ENCODE data around the gene RAPGEF2.
"Not testable (repeated sequence)": the region's sequence is repeated elsewhere in the genome, so short reads cannot be mapped to it uniquely, and the experiment has no call there.

Gene RAPGEF2

DNA sequence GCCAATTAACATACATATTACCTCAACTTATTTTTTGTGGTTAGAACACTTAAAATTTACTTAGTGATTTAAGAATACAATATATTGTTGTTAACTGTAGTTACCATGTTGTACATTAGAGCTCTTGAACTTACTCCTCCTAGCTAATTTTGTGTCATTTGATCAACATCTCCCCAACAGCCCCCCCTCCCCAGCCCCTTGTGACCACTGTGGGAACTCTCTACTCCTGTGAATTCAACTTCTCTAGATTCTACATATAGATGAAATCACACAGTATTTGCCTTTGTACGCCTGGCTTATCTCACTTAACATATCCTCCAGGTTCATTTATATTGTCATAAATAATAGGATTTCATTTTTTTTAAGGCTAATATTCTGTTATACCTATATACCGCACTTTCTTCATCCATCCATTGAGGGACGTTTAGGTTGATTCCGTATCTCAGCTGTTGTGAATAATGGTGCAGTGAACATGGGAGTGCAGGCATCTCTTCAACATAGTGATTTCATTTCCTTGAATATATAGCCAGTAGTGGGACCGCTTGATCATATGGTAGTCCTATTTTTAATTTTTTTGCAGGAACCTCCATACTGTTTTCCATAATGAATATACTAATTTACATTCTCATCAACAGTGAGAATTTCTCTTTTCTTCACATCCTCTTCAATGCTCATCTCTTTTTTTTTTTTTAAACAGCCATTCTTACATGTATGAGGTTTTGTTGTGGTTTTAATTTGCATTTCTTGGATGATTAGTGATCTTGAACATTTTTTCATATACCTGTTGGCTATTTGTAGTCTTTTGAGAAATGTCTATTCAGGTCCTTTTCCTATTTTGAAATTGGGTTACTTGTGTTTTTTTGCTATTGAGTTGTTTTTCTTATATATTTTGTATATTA, 66.8 kb downstream of the RAPGEF2 start:
- no peak for DNase-seq

DNA sequence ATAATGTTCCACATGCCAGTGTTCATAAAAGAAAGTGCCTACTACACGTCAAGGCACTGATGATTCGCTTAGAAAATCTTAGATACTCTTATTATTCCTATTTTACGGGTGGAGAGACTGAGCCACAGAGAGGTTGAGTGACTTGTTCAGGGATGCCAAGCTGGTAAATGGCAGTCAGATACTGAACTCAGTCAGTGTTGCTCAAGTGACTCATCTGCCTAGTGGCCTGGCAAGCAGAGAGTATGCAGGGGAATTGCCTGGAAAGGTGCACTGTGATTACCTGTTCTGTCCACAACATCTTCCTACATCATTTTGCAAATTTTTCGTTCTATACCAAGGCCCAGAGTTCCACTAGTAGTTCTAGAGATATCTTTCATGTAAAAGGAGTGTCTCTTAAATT, 68.4 kb downstream of the RAPGEF2 start:
- DNase-seq: no peak

DNA sequence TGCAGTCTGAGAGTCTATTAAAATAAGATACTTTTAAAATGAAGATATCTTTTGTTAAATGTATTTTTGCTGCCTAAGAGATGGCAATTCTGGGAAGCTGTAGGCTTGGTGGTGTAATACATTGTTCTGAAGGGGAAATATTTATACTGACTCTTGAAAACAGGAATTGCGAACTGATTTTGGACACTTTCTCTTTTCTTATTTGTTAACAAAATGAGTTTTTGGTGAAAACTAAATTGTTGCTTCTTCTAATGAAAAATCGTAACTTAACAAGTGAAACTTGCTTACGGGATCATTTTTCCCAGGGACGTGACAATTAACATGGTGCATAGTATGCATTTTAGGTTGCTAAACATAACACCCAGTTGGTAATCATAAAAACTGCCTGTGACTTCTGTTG, 71.0 kb downstream of the RAPGEF2 start:
- DNase-seq: no peak

DNA sequence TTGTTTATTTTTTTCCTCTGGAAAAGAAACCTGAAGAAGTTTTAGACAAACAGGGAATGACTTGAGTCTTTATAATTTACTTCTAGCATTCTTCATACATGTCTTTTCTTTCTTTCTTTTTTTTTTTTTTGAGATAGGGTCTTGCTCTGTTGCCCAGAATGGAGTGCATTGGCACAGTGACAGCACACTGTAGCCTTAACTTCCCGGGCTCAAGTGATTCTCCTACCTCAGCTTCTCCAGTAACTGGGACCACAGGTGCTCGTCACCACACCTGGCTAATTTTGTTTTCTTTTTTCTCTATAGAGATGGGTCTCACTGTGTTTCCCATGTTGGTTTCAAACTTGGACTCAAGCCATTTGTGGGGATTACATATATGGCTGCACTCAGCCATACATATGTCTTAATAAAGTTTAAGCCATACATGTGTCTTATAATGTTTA, 71.8 kb downstream of the RAPGEF2 start:
- DNase-seq: no peak

DNA sequence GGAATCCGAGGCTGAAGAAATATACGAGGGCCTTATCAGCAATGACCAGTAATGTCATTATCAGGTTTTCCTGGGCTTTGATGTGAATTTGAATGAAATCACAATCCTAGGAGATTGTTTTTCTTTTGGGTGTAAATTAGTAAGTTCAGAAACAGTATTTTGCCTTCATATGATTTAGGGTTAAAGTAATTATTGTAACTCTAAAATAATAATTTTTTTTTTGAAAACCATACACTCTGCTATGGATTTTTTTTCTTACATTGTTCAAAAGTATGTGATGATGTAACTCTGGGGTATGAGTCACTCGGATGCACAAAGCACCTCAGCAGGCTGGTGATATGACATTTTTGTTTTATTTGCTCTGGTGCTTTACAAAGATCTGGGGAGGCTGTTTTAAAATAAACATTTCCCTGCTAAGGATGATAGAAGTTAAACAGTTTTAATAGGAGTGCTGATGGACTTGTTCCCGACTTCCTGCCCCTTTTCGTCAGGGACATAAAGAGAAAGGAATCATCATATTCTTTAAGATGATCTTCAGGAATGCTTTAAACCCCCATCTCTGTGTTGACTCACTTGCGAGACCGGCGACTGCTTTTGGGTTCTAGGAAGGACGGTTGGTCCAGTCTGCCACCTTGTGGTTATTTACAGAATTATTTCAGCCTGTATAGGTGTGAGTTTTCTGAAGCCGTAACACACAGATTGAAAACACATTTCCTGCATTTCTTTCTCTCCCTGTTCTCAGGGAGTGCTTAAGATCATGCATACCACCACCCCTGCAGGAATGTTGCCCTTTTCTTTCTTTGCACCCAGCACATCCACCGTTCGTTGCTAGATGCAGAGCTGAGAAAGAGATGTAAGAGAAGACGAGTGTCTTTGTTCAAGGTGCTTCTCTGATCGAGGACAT, 72.5 kb downstream of the RAPGEF2 start:
- DNase-seq: peak; percentile 94

DNA sequence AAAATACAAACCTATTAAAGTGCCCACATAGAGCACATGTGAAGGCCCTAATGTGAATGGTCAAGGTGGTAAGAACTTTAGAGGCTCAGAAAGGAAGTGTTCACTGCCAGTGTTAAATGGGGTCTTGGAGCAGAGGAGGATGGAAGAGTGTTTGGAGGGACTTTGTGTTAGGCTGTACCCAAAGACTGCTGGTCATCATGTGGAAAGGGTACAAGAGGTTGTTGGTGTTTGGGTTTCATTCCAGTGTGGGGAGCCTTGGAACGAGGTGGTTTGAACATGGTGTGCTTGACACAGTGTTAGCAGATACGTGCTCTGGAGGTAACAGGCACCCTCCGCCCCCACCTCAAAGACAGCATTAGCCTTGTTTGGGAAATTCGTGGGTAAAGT, 73.1 kb downstream of the RAPGEF2 start:
- DNase-seq: no peak

DNA sequence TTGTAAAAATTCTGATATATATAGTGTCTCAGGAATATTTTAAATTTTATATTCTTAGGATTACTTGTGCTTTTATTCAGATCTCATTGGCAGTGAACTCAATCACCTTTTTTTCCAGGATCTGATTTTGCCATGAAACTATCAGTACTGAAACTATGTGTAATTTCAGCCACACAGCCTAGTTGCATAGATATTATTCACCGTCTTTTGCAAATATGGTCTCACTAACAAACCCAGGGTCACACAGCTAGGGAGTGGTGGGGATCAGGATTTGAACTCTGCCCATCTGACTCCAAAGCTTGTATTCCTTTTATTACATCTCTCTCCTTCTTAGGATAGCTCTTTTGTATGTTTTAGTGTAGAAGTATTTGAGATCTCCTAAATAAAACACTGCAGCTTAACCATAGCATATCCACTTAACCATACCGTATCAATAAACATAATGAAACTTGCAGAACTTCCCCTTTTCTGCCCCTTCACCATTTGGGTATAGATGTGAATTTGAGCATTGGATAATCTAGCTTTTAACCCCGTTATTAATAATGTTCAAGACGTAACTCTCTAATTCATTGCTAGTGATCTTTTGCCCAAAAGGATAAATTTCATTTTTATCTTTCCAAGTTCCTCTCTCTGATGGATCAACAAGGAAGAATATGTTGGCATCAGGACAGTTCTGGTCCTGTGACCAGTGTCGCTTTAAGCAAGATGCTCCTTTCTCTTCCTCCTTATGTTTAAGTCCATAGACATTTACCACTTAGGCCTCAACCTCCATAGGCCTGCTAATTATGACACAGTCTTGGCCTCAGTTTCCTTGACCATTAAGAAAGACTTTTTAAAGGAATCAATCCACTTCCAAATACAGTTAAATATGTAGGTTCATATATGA, 74.6 kb downstream of the RAPGEF2 start:
- no peak for DNase-seq

DNA sequence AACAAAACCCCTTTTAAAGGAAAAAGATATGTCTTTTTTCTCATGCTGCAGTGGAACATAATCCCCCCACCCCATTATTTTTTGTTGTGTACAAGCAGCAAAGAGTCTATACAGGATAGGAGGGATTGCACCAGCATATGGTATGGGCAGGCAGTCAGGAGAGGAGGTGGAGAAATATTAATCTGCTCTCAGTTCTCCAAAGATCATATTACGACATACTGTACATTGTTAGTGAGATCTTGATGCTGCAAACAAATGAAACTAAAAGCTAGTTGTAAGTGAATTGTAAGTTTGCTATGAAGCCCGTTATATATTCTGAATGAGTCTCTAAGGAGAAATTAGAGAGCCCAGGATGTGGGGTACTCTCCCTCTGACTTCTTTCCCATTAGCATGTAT, 75.3 kb downstream of the RAPGEF2 start:
- no peak for DNase-seq

DNA sequence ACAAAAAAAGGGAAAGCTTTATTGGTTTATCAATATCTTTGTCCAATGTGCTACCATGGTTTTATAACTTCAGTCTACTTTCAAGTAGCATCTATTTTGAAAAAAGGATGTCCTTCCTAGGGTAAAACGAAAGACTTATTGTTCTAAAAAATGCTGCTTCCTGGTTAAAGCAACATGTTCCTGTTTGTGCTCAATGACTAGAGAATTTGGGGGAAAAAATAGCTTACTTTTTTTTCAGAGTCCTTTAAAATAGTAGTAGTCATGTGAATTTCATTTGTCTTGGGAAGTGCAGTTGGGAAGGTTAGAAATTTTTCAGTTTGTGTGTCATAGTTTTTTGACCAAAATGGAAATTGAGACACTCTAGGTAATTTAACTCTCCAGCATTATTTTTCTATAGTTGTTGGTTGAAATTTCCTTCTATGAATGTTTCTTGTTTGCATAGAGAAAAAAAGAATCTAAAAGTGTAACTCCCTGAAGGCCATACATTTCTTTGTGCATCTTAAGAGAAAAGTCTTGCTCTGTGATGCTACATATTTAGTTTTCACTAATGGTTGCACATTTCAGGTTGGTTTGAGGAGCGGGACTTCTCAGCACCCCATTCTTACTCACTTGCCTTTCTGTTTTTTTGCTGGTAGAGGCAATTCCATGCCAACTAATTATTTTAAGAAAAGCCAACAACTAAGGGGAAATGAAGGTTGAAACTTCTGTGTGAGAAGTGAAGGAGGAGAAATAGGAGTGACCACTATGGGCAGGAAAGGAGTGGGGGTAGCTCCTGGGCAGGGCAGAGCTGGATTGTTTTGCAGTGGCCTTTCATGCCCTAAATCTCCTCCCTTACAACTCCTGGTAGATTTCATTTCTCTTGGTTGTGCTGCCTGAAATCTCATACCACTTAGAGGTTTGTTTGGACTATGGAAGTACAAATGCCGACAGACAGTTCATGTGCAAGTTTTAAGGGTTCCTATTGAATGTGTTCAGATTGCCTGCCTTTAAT, 76.4 kb downstream of the RAPGEF2 start:
- DNase-seq: no peak

DNA sequence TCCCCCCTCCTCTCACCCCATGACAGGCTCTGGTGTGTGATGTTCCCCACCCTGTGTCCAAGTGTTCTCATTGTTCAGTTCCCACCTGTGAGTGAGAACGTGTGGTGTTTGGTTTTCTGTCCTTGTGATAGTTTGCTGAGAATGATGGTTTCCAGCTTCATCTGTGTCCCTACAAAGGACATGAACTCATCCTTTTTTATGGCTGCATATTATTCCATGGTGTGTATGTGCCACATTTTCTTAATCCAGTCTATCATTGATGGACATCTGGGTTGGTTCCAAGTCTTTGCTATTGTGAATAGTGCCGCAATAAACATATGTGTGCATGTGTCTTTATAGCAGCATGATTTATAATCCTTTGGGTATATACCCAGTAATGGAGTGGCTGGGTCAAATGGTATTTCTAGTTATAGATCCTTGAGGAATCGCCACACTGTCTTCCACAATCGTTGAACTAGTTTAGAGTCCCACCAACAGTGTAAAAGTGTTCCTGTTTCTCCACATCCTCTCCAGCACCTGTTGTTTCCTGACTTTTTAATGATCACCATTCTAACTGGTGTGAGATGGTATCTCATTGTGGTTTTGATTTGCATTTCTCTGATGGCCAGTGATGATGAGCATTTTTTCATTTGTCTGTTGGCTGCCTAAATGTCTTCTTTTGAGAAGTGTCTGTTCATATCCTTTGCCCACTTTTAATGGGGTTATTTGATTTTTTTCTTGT, 81.2 kb downstream of the RAPGEF2 start:
- DNase-seq: not testable (repeated sequence)

DNA sequence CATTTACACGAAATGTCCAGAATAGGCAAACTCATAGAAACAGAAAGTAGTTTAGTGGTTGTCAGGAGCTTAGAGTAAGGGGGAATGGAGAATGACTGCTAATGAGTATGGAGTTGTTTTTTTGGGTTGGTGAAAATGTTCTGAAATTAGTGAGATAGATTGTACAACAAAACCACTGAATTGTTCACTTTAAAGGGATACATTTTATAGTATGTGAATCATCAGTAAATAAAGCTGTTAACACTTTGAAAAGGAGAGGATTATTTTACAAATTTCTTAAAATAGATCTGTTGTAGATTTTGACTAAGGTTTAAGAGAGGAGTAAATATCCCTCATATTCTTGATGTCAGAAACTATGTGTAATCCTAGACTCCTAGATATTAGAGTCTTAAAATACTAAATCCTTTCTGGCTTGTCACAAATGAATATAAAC, 82.7 kb downstream of the RAPGEF2 start:
- DNase-seq: no peak

DNA sequence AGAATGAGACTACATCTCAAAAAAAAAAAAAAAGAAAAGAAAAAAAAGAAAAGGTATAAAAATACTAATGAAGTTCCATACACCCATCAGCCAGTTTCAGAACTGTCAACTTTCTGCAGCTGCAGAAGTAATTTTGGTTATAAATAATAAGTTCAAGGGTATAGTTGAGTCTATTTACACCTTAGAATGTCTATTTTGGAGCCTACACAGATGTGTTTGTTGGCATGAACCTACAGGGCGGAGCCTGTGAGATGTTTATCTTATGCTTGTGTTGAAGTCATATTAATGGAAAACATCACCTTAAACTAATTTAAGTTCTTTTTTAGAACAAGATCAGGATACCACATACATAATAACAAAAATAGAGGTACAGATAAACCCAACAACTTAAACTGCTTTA, 85.8 kb downstream of the RAPGEF2 start:
- DNase-seq: no peak

DNA sequence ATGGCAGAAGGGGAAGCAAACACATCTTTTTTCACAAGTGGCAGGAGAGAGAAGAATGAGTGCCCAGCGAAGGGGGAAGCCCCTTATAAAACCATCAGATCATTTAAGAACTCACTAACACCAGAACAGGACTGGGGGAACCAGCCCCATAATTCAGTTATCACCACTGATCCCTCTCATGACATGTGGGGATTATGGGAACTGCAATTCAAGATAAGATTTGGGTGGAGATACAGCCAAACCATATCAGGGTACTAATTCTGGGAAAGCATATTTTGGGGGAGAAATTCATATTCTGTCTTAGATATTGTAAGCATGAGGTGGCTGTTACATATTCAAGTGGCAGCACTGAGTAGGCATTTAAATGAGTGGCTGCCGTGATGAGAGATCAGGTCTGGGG, 87.8 kb downstream of the RAPGEF2 start:
- no peak for DNase-seq

DNA sequence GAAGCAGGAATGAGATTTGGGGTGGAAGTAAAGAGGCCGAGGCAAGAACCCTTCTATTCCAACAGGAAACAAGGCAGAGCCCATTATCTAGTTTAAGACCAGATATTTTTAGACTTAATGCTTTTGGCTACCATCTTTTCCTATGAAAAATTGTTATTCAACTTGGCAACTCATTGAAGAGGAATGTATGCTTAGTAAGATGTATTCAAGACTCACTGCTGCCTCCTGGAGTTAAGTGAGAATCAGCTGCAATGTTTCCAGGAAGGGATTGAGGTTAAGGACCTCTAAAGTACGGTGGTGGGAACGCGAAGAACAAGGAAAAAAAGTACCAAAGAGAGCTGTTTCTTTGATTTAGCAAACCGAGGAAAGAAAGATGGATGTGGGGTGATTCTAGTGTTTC, 89.1 kb downstream of the RAPGEF2 start:
- no peak for DNase-seq

DNA sequence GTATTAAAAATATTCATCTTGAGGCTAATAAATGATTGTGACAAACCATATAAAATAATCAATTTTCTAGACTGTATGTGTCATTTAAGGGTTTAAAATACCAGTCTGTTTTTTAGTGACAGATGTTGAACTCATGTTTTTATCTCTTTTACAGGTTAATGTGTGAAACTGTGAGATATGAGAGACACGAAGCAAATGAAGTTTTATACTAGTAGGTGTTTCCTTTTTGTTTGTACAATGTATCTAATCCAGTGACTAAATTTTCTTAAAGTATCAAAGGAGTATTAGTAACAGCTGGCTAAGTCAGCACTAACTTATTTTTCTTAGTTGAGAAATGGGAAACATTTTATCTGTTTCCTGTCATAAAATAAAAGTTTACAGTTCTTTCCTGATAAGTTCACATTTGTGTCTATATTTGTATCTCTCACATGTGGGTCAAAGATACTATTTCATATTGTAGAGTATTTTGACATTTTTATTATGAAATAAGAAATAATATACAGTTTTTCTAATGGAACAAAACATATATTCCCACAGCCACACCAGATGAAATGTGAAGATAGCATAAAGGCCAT, 90.3 kb downstream of the RAPGEF2 start:
- no peak for DNase-seq

DNA sequence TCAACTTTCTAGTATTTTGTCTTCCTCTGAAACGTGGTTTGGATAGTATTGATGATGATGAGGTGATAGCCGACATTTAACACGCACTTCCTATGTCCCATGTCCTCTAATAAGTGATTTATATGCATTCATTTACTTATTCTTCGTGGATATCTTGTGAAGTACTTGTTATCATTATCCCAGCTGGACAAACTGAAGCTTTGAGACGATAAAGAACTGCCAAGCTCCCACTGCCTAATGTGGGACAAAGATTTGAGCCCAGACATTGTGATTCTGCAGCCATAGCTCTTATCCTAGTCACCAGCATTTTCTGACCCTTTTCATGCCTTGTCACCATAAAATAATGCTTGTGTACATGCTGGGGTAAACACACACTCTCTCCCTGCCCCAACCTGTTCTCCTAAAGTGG, 92.5 kb downstream of the RAPGEF2 start:
- DNase-seq: no peak

DNA sequence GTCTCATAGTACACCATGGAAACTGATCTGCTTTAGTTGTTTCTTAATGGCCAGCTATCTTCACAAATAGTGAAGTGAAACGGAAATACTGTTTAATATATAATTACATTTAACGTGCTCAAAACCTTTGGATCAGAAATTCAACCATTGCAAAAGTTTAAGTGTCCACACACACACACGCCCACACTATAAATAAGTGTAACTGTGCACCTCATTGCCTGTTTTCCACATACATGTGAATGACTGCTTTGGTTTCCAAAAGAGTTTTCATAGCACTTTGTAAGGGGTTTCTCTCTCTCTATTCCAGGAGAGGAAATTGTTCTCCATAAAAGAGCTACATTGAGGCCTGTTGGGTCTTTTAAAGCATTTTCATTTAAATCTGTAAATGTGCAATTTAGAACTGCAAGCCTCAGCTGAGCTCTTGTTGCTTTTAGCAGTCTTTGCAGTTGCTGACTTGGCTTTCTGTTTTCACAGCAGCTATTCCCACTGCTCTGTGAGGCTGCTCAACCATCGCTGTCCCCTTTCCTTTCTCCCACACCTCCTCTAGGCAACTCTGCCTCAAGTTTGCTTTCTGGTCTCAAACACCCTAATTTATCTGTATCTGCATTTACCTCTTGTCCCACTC, 94.5 kb downstream of the RAPGEF2 start:
- no peak for DNase-seq

DNA sequence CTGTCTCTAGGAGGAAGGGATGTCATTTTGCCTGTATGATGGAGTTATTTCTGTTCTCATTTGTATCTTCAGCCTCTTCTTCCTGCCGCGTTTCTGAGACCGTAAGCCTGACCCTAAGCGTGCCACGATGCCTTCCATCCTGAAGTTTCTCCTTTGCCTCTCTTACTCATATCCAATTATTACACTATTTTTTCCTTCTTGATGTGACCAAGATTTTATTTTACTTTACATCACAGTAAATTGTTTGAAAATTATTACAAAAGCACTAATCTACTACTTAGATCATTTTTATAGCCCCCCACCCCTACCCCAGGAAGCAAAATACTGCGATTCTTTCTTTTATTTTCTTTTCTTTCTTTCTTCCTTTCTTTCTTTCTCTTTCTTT, 95.0 kb downstream of the RAPGEF2 start:
- no peak for DNase-seq

DNA sequence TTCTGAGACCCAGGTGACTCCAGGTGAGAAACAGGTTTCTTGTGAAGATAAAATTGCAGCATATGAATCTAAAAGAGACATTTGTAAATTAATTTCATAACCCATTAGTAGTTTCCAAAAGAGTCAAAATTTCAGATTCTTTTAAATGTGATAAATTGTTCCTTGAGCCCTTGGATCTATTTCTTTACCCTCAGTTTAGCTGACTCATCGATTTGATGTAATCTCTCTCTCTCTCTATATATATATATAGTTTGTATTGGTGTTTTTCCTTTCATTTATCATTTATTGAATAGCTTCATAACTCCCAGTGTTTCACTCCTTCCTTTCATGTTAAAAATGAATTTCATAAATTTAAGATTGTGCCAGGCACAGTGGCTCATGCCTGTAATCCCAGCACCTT, 96.9 kb downstream of the RAPGEF2 start:
- DNase-seq: no peak

DNA sequence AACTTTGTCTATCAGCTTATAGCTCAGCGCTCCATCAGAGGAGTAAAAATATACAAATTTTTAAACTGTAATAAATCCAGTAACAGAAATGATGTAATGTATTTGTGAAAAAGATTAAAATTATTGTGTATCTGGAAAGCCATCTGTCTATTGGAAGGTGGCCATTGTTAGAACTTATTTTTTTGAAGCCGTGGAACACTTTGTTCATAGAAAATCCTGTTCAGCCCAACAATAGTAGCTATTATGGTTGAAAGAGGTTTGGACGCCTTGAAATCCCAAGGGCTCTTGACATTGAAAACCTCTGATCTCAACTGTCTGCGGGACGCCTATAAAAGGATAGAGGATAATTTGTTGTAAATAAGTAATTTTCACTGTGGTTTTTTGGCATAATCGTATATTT, 98.3 kb downstream of the RAPGEF2 start:
- peak; percentile 24 for DNase-seq
